ENCODE results near the gene WBP2.

GRCh38 chr17:75808905-75809621 lies 46.1 kb downstream of the WBP2 start:
- TF ChIP-seq EZH2phosphoT487 (IDR thresholded peaks at IDR 0.05; ENCODE audit: borderline replicate concordance, low read depth, low read length), result no peak
- TF ChIP-seq, protein P1, sequence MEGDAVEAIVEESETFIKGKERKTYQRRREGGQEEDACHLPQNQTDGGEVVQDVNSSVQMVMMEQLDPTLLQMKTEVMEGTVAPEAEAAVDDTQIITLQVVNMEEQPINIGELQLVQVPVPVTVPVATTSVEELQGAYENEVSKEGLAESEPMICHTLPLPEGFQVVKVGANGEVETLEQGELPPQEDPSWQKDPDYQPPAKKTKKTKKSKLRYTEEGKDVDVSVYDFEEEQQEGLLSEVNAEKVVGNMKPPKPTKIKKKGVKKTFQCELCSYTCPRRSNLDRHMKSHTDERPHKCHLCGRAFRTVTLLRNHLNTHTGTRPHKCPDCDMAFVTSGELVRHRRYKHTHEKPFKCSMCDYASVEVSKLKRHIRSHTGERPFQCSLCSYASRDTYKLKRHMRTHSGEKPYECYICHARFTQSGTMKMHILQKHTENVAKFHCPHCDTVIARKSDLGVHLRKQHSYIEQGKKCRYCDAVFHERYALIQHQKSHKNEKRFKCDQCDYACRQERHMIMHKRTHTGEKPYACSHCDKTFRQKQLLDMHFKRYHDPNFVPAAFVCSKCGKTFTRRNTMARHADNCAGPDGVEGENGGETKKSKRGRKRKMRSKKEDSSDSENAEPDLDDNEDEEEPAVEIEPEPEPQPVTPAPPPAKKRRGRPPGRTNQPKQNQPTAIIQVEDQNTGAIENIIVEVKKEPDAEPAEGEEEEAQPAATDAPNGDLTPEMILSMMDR (conservative IDR thresholded peaks at IDR 0.05; ENCODE audit: low read length), result no peak

All from OCI-LY7 (cell line).